ENCODE results near the gene PSMB3. TPM values are rescaled to one million over a fixed set of nuclear protein-coding genes. Genes with fewer than 3 reads are reported as not detected.

Gene PSMB3
- total RNA-seq, 1 experiment from 2014 or later, result 233 TPM

DNA sequence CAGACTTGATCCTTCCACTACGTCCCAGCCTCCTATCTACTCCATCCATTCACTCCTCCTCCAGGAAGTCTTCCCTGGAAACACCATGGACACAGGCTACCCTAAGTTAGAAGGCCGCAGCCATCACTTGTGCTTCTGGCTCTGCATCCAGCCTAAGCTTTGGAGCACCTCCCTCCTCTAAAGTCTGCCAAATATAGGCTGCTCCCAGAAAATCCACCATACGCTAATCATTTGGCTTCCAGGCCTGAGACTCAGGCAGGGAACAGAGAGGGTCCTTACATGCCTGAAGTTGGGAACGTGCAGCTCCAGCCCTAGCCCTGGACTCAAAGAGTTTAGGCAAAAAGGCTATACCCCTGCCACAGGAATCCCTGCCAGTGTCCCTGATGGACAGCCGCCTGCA is 11.1 kb upstream of the PSMB3 start:
- intact Hi-C loops (cut with micrococcal nuclease; ENCODE audit: unreplicated experiment) (no loop called here), in situ Hi-C loops (cut with HindIII; ENCODE audit: low pct_unique_long_range_greater_than_20kb, low sequenced_read_pairs) (no loop called here)
- DNase-seq (ENCODE audit: low read depth, low spot score) (no peak), ATAC-seq (no peak)
- Histone ChIP-seq H3K36me3 (ENCODE audit: control insufficient read depth, insufficient read depth, low read length) (no peaks in the 10 kb centered on the region; the same call in 1 of the 2 replicates), H3K27ac (ENCODE audit: low read length) (no peak overlapping the region), H3K27me3 (ENCODE audit: control insufficient read depth, insufficient read depth, low read length) (no peaks in the 10 kb centered on the region), H3K9me3 (ENCODE audit: control insufficient read depth, insufficient read depth, low read depth, low read length) (no peaks in the 10 kb centered on the region), H3K4me3 (ENCODE audit: low read depth in 2 of 2, low read length in 2 of 2) (no peak overlapping the region), H3K4me1 (ENCODE audit: control insufficient read depth, insufficient read depth, low read length) (peaks cover 33% of the 10 kb centered on the region)
- no peak for TF ChIP-seq POLR2AphosphoS5 (IDR thresholded peaks at IDR 0.05; ENCODE audit: low read depth, low read length)
- TF ChIP-seq, protein P1, sequence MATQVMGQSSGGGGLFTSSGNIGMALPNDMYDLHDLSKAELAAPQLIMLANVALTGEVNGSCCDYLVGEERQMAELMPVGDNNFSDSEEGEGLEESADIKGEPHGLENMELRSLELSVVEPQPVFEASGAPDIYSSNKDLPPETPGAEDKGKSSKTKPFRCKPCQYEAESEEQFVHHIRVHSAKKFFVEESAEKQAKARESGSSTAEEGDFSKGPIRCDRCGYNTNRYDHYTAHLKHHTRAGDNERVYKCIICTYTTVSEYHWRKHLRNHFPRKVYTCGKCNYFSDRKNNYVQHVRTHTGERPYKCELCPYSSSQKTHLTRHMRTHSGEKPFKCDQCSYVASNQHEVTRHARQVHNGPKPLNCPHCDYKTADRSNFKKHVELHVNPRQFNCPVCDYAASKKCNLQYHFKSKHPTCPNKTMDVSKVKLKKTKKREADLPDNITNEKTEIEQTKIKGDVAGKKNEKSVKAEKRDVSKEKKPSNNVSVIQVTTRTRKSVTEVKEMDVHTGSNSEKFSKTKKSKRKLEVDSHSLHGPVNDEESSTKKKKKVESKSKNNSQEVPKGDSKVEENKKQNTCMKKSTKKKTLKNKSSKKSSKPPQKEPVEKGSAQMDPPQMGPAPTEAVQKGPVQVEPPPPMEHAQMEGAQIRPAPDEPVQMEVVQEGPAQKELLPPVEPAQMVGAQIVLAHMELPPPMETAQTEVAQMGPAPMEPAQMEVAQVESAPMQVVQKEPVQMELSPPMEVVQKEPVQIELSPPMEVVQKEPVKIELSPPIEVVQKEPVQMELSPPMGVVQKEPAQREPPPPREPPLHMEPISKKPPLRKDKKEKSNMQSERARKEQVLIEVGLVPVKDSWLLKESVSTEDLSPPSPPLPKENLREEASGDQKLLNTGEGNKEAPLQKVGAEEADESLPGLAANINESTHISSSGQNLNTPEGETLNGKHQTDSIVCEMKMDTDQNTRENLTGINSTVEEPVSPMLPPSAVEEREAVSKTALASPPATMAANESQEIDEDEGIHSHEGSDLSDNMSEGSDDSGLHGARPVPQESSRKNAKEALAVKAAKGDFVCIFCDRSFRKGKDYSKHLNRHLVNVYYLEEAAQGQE (IDR thresholded peaks at IDR 0.05; ENCODE audit: insufficient read depth in 1 of 2, low read depth in 2 of 2, low read length in 1 of 2), result no peak
- TF ChIP-seq, protein P2, sequence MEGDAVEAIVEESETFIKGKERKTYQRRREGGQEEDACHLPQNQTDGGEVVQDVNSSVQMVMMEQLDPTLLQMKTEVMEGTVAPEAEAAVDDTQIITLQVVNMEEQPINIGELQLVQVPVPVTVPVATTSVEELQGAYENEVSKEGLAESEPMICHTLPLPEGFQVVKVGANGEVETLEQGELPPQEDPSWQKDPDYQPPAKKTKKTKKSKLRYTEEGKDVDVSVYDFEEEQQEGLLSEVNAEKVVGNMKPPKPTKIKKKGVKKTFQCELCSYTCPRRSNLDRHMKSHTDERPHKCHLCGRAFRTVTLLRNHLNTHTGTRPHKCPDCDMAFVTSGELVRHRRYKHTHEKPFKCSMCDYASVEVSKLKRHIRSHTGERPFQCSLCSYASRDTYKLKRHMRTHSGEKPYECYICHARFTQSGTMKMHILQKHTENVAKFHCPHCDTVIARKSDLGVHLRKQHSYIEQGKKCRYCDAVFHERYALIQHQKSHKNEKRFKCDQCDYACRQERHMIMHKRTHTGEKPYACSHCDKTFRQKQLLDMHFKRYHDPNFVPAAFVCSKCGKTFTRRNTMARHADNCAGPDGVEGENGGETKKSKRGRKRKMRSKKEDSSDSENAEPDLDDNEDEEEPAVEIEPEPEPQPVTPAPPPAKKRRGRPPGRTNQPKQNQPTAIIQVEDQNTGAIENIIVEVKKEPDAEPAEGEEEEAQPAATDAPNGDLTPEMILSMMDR (IDR thresholded peaks at IDR 0.05), result no peak
- TF ChIP-seq SIN3A (IDR thresholded peaks at IDR 0.05; ENCODE audit: borderline replicate concordance, insufficient read depth, low read depth, low read length), result no peak
- TF ChIP-seq TCF7L2 (IDR thresholded peaks at IDR 0.05; ENCODE audit: low read depth, low read length), result no peak
- BruUV-seq (replicated peaks), result no TSS peak
- CTCF ChIA-PET, result no interaction called here
- POLR2A ChIA-PET, result no interaction called here

DNA sequence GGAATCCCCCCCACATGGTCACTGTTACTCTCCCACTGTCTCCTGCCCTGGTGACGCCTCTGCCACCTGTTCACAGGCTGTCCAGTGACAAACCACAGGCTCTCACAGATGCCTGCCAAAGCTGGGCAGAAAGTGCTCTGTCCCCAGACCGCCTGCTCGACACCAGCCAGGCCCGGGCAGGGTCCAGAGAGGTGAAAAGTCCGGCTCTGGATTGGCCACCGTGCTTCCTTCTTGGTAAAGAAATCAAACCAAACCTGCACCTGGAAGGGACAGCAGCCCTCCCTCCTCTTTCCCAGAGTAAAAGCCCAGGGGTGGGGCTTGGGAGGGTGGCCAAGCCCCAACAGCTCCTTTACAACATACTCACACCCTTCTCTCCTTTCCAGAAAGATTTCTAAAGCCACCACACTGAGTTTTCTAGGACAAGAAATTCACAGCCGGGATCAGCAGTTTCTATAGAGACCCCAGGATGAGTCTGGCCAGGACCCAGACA is 10.6 kb upstream of the PSMB3 start:
- intact Hi-C loops (cut with micrococcal nuclease; ENCODE audit: unreplicated experiment), result no loop called here
- no peak for ATAC-seq

More for the DNA sequence above, 10.6 kb upstream of the PSMB3 start:
- peaks cover 33% of the 10 kb centered on the region for H3K4me1 ChIP-seq (ENCODE audit: control insufficient read depth, insufficient read depth, low read length)
- CTCF ChIA-PET, result no interaction called here
- no TSS peak for BruUV-seq (replicated peaks)
- TF ChIP-seq POLR2AphosphoS5 (IDR thresholded peaks at IDR 0.05; ENCODE audit: low read depth, low read length), result no peak
- no peak for TF ChIP-seq TCF7L2 (IDR thresholded peaks at IDR 0.05; ENCODE audit: low read depth, low read length)
- TF ChIP-seq SIN3A (IDR thresholded peaks at IDR 0.05; ENCODE audit: borderline replicate concordance, insufficient read depth, low read depth, low read length), result no peak
- TF ChIP-seq, protein P2 (IDR thresholded peaks at IDR 0.05), result no peak
- TF ChIP-seq, protein P1 (IDR thresholded peaks at IDR 0.05; ENCODE audit: insufficient read depth in 1 of 2, low read depth in 2 of 2, low read length in 1 of 2), result no peak
- H3K36me3 ChIP-seq (ENCODE audit: control insufficient read depth, insufficient read depth, low read length), result no peaks in the 10 kb centered on the region; the same call in 1 of the 2 replicates
- H3K9me3 ChIP-seq (ENCODE audit: control insufficient read depth, insufficient read depth, low read depth, low read length), result no peaks in the 10 kb centered on the region
- DNase-seq (ENCODE audit: low read depth, low spot score), result no peak
- POLR2A ChIA-PET, result no interaction called here
- in situ Hi-C loops (cut with HindIII; ENCODE audit: low pct_unique_long_range_greater_than_20kb, low sequenced_read_pairs), result no loop called here
- no peaks in the 10 kb centered on the region for H3K27me3 ChIP-seq (ENCODE audit: control insufficient read depth, insufficient read depth, low read length)
- H3K27ac ChIP-seq (ENCODE audit: low read length), result no peak overlapping the region
- no peak overlapping the region for H3K4me3 ChIP-seq (ENCODE audit: low read depth in 2 of 2, low read length in 2 of 2)
